GM23338 (cell line): Measurements from ENCODE around the gene SLC27A4. TPM values are rescaled to one million over a fixed set of nuclear protein-coding genes. Genes with fewer than 3 reads are reported as not detected.

Source experiments
- ATAC-seq: fragments of 200-7000 bp; cut with Tn5 transposase; 3 replicates; pipeline ENCODE4 v1.9.1; 2020
- DNase-seq: peaks from one replicate; pipeline ENCODE4 v3.0.0-alpha.2; 2015; ENCODE audit warnings: low spot score
- H2AFZ ChIP-seq: fragments of 200-600 bp; sonication (generic); 2 replicates; pipeline ENCODE4 v1.8.0; 2016; ENCODE audit warnings: antibody characterized with exemption, mild to moderate bottlenecking, moderate library complexity
- H3F3A ChIP-seq: fragments of 200-600 bp; sonication (generic); replicated peaks from 2 replicates; pipeline ENCODE4 v1.8.0; 2017; ENCODE audit warnings: antibody characterized with exemption, mixed run types, low read depth
- H3K27ac ChIP-seq: fragments of 200-600 bp; sonication (generic); 2 replicates; pipeline ENCODE4 v1.6.1; 2016; ENCODE audit warnings: low read depth
- H3K27me3 ChIP-seq: fragments of 200-600 bp; sonication (generic); 2 replicates; pipeline ENCODE4 v1.8.0; 2016; ENCODE audit warnings: mild to moderate bottlenecking, mixed run types, moderate library complexity; ENCODE audit not compliant: insufficient read depth
- H3K36me3 ChIP-seq: fragments of 200-600 bp; sonication (generic); 2 replicates; pipeline ENCODE4 v1.8.0; 2016; ENCODE audit warnings: mild to moderate bottlenecking; ENCODE audit not compliant: insufficient read depth
- H3K4me1 ChIP-seq: fragments of 200-600 bp; sonication (generic); 2 replicates; pipeline ENCODE4 v1.8.0; 2016; ENCODE audit warnings: mild to moderate bottlenecking, moderate library complexity; ENCODE audit not compliant: insufficient read depth
- H3K4me2 ChIP-seq: fragments of 200-600 bp; sonication (generic); 2 replicates; pipeline ENCODE4 v1.7.1; 2017; ENCODE audit warnings: mixed run types
- H3K4me3 ChIP-seq: fragments of 200-600 bp; sonication (generic); 2 replicates; pipeline ENCODE4 v1.6.1; 2016; ENCODE audit warnings: mixed run types
- H3K79me2 ChIP-seq: fragments of 200-600 bp; sonication (generic); replicated peaks from 2 replicates; pipeline ENCODE4 v1.8.0; 2017; ENCODE audit warnings: mild to moderate bottlenecking; ENCODE audit not compliant: insufficient read depth
- H3K9me2 ChIP-seq: fragments of 200-600 bp; sonication (generic); 2 replicates; pipeline ENCODE4 v1.8.0; 2017; ENCODE audit not compliant: insufficient read depth
- H4K20me1 ChIP-seq: fragments of 200-600 bp; sonication (generic); replicated peaks from 2 replicates; pipeline ENCODE4 v1.8.0; 2017; ENCODE audit warnings: mild to moderate bottlenecking; ENCODE audit not compliant: insufficient read depth
- H3K27ac Mint-ChIP-seq: 2 replicates; pipeline ENCODE4 v1.8.0; 2020; ENCODE audit warnings: inconsistent platforms, mild to moderate bottlenecking, moderate library complexity, mixed read lengths
- H3K27me3 Mint-ChIP-seq: 3 replicates; pipeline ENCODE4 v1.8.0; 2022; ENCODE audit warnings: low read depth, mild to moderate bottlenecking, moderate library complexity, mixed read lengths, inconsistent platforms; ENCODE audit not compliant: insufficient read depth, poor library complexity
- H3K36me3 Mint-ChIP-seq: 3 replicates; pipeline ENCODE4 v1.8.0; 2021; ENCODE audit warnings: low read depth, mild to moderate bottlenecking, inconsistent platforms, moderate library complexity, mixed read lengths
- H3K4me1 Mint-ChIP-seq: 3 replicates; pipeline ENCODE4 v1.8.0; 2020; ENCODE audit warnings: mild to moderate bottlenecking, inconsistent platforms, mixed read lengths
- H3K4me3 Mint-ChIP-seq: 3 replicates; pipeline ENCODE4 v1.8.0; 2021; ENCODE audit warnings: moderate library complexity, mild to moderate bottlenecking, inconsistent platforms, mixed read lengths
- H3K9me3 Mint-ChIP-seq: 3 replicates; pipeline ENCODE4 v1.8.0; 2020; ENCODE audit warnings: moderate library complexity, mild to moderate bottlenecking, inconsistent platforms, mixed read lengths
- EZH2 ChIP-seq: fragments of 200-600 bp; sonication (generic); IDR thresholded peaks from one replicate; pipeline ENCODE4 v1.8.0; 2017; ENCODE audit warnings: antibody characterized with exemption, mild to moderate bottlenecking, low read depth; ENCODE audit not compliant: unreplicated experiment
- JUNB ChIP-seq: IDR thresholded peaks from one replicate; pipeline ENCODE4 v1.6.1; 2016; ENCODE audit warnings: antibody characterized with exemption; ENCODE audit not compliant: unreplicated experiment
- NANOG ChIP-seq: IDR thresholded peaks from 2 replicates; pipeline ENCODE4 v1.6.1; 2016; ENCODE audit warnings: antibody characterized with exemption, borderline replicate concordance
- POLR2AphosphoS5 ChIP-seq: IDR thresholded peaks from 2 replicates; pipeline ENCODE4 v1.6.1; 2016; ENCODE audit warnings: antibody characterized with exemption, low read depth
- STAT1 ChIP-seq: IDR thresholded peaks from one replicate; pipeline ENCODE4 v1.6.1; 2016; ENCODE audit warnings: antibody characterized with exemption; ENCODE audit not compliant: unreplicated experiment
- ZNF114 ChIP-seq: fragments of 250-450 bp; sonication (Bioruptor Pico); IDR thresholded peaks from 2 replicates; pipeline ENCODE4 v1.5.0; 2020; ENCODE audit warnings: mild to moderate bottlenecking, moderate library complexity
- polyA plus RNA-seq: library from polyadenylated mRNA; unstranded; fragments of >200 nt; fragmentation: Nextera tagmentation; extraction: Ambion mirVana; gene quantifications from 2 replicates; pipeline ENCODE4 v1.2.1, GENCODE V29; 2016
- total RNA-seq: library from RNA; depleted of rRNA; stranded (reverse); fragments of >200 nt; shearing (Covaris generic); gene quantifications from 2 replicates; pipeline ENCODE4 v1.2.3, GENCODE V29; 2014
- TF ChIP-seq, protein P1 (sequence below): fragments of 250-450 bp; sonication (Bioruptor Pico); IDR thresholded peaks from 2 replicates; pipeline ENCODE4 v1.5.0; 2020; ENCODE audit warnings: mild to moderate bottlenecking, moderate library complexity
- TF ChIP-seq, protein P2 (sequence below): IDR thresholded peaks from 2 replicates; pipeline ENCODE4 v1.6.1; 2016; ENCODE audit warnings: antibody characterized with exemption

The SLC27A4 gene
- total and polyA plus RNA-seq, 2 experiments from 2014 or later: 7.9 to 25.3 TPM

DNA sequence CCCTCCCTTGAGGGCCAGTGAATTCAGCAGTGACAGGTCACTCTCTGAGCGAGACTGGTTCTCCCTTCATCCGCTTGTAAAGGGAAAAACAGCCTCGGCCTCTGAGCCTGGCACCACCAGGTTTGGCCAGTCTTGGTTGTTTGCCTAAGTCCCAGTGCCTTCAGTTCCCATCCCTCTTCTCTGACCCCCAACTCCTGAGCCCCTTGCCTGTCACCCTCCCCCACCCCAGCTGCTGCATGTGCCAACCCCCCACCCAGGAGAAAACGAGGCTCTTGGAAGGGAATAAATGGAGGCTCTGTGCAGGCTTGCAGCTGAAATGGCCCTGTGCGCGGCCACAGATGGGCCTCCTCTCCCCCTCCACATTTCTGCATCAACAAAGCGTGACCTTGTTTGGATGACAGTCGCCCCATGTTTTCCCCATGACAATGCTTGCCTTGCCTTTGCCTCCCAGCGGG, 33.9 kb downstream of the SLC27A4 start (continued):
- TF ChIP-seq, protein P1, sequence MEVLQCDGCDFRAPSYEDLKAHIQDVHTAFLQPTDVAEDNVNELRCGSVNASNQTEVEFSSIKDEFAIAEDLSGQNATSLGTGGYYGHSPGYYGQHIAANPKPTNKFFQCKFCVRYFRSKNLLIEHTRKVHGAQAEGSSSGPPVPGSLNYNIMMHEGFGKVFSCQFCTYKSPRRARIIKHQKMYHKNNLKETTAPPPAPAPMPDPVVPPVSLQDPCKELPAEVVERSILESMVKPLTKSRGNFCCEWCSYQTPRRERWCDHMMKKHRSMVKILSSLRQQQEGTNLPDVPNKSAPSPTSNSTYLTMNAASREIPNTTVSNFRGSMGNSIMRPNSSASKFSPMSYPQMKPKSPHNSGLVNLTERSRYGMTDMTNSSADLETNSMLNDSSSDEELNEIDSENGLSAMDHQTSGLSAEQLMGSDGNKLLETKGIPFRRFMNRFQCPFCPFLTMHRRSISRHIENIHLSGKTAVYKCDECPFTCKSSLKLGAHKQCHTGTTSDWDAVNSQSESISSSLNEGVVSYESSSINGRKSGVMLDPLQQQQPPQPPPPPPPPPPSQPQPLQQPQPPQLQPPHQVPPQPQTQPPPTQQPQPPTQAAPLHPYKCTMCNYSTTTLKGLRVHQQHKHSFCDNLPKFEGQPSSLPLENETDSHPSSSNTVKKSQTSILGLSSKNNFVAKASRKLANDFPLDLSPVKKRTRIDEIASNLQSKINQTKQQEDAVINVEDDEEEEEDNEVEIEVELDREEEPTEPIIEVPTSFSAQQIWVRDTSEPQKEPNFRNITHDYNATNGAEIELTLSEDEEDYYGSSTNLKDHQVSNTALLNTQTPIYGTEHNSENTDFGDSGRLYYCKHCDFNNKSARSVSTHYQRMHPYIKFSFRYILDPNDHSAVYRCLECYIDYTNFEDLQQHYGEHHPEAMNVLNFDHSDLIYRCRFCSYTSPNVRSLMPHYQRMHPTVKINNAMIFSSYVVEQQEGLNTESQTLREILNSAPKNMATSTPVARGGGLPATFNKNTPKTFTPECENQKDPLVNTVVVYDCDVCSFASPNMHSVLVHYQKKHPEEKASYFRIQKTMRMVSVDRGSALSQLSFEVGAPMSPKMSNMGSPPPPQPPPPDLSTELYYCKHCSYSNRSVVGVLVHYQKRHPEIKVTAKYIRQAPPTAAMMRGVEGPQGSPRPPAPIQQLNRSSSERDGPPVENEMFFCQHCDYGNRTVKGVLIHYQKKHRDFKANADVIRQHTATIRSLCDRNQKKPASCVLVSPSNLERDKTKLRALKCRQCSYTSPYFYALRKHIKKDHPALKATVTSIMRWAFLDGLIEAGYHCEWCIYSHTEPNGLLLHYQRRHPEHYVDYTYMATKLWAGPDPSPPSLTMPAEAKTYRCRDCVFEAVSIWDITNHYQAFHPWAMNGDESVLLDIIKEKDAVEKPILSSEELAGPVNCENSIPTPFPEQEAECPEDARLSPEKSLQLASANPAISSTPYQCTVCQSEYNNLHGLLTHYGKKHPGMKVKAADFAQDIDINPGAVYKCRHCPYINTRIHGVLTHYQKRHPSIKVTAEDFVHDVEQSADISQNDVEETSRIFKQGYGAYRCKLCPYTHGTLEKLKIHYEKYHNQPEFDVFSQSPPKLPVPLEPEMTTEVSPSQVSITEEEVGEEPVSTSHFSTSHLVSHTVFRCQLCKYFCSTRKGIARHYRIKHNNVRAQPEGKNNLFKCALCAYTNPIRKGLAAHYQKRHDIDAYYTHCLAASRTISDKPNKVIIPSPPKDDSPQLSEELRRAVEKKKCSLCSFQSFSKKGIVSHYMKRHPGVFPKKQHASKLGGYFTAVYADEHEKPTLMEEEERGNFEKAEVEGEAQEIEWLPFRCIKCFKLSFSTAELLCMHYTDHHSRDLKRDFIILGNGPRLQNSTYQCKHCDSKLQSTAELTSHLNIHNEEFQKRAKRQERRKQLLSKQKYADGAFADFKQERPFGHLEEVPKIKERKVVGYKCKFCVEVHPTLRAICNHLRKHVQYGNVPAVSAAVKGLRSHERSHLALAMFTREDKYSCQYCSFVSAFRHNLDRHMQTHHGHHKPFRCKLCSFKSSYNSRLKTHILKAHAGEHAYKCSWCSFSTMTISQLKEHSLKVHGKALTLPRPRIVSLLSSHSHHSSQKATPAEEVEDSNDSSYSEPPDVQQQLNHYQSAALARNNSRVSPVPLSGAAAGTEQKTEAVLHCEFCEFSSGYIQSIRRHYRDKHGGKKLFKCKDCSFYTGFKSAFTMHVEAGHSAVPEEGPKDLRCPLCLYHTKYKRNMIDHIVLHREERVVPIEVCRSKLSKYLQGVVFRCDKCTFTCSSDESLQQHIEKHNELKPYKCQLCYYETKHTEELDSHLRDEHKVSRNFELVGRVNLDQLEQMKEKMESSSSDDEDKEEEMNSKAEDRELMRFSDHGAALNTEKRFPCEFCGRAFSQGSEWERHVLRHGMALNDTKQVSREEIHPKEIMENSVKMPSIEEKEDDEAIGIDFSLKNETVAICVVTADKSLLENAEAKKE (CRISPR knock-in tag): no peak
- TF ChIP-seq JUNB (no peak), ZNF114 (CRISPR knock-in tag) (no peak)
- TF ChIP-seq, protein P2, sequence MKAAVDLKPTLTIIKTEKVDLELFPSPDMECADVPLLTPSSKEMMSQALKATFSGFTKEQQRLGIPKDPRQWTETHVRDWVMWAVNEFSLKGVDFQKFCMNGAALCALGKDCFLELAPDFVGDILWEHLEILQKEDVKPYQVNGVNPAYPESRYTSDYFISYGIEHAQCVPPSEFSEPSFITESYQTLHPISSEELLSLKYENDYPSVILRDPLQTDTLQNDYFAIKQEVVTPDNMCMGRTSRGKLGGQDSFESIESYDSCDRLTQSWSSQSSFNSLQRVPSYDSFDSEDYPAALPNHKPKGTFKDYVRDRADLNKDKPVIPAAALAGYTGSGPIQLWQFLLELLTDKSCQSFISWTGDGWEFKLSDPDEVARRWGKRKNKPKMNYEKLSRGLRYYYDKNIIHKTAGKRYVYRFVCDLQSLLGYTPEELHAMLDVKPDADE: no peak

GRCh38 chr9:128375865-128376264, 35.5 kb downstream of the SLC27A4 start:
- H3K4me3 Mint-ChIP-seq: no peak overlapping the region; the same call in 2 of the 3 replicates
- Histone ChIP-seq H4K20me1 (peaks cover 16% of the 10 kb centered on the region), H3K36me3 (peaks cover 6% of the 10 kb centered on the region; the same call in 1 of the 2 replicates), H3K27me3 (peaks cover 7% of the 10 kb centered on the region; the same call in 1 of the 2 replicates), H3K4me1 (peaks cover 9% of the 10 kb centered on the region), H3F3A (0 out of 2 replicates have a peak, but pooled peaks cover 8% of the 10 kb centered on the region), H3K4me3 (no peak overlapping the region), H3K9me2 (no peaks in the 10 kb centered on the region), H3K79me2 (peaks cover 37% of the 10 kb centered on the region), H3K27ac (no peak overlapping the region), H2AFZ (no peak overlapping the region), H3K4me2 (no peak overlapping the region)
- no peak for TF ChIP-seq EZH2
- no peak for TF ChIP-seq ZNF114 (CRISPR knock-in tag)
- TF ChIP-seq POLR2AphosphoS5: no peak
- TF ChIP-seq, protein P1 (CRISPR knock-in tag): no peak
- no peak for TF ChIP-seq STAT1
- TF ChIP-seq NANOG: no peak
- DNase-seq (no peak), ATAC-seq (no peak)
- no peak overlapping the region for H3K27ac Mint-ChIP-seq
- H3K9me3 Mint-ChIP-seq: no peaks in the 10 kb centered on the region
- peaks cover 20% of the 10 kb centered on the region for H3K4me1 Mint-ChIP-seq
- peaks cover 16% of the 10 kb centered on the region for H3K36me3 Mint-ChIP-seq
- H3K27me3 Mint-ChIP-seq: peaks cover 14% of the 10 kb centered on the region
